GM12878 (cell line): Measurements from ENCODE around the gene MAP1LC3B. TPM values are rescaled to one million over a fixed set of nuclear protein-coding genes. Genes with fewer than 3 reads are reported as not detected.

ENCODE experiments used
- ATAC-seq: fragments of 200-7000 bp; cut with Tn5 transposase; 3 replicates; pipeline ENCODE4 v1.9.1; 2020; ENCODE audit warnings: mild to moderate bottlenecking, moderate library complexity
- BruUV-seq: library from RNA; stranded (reverse); fragments of 400-500 nt; replicated peaks from 2 replicates; lab custom pipeline; 2021; lab: Mats Ljungman, UMichigan
- CTCF ChIA-PET: fragments of 300-600 bp; sonication (Branson Sonifier 250); formaldehyde crosslinking; extraction: SDS; loops from one replicate; lab custom pipeline; 2021; ENCODE audit warnings: inconsistent platforms; lab: Yijun Ruan, JAX
- POLR2A ChIA-PET: fragments of 350-600 bp; formaldehyde crosslinking; extraction: SDS; loops from one replicate; lab custom pipeline; 2021; ENCODE audit warnings: inconsistent platforms; lab: Charles Lee
- RAD21 ChIA-PET: fragments of 300-600 bp; sonication (Branson Sonifier 250); formaldehyde crosslinking; loops from one replicate; lab custom pipeline; 2023; ENCODE audit warnings: antibody characterized with exemption; ENCODE audit not compliant: unreplicated experiment; lab: Charles Lee
- SMC1A ChIA-PET: fragments of 300-600 bp; sonication (Branson Sonifier 250); formaldehyde crosslinking; loops from one replicate; lab custom pipeline; 2023; ENCODE audit not compliant: unreplicated experiment, uncharacterized antibody; lab: Charles Lee
- DNase-seq: peaks from one replicate; pipeline ENCODE4 v3.0.0-alpha.2; 2011; ENCODE audit warnings: low read depth, low spot score
- FAIRE-seq: peaks from 3 replicates; lab custom pipeline; 2011; peaks lifted over from hg19 to GRCh38; lab: Jason Lieb, UNC
- H2AFZ ChIP-seq: 2 replicates; pipeline ENCODE4 v1.6.0; 2011; ENCODE audit warnings: low read depth, low read length, control low read depth; ENCODE audit not compliant: control insufficient read depth
- H3K27ac ChIP-seq: 2 replicates; pipeline ENCODE4 v1.5.1; 2011; ENCODE audit warnings: control low read depth; ENCODE audit not compliant: control insufficient read depth, insufficient read depth
- H3K27me3 ChIP-seq, 2 experiments: replicated peaks in 1 of 2; 2 replicates each; pipeline versions ENCODE4 v1.6.0 to v1.6.1; 2011; ENCODE audit warnings: low read length in 1 of 2; ENCODE audit not compliant: control insufficient read depth in 2 of 2, insufficient read depth in 2 of 2
- H3K36me3 ChIP-seq, 2 experiments: 2 replicates each; pipeline ENCODE4 v1.5.1; 2011; ENCODE audit warnings: low read length in 1 of 2; ENCODE audit not compliant: control insufficient read depth in 2 of 2, insufficient read depth in 2 of 2
- H3K4me1 ChIP-seq: 2 replicates; pipeline ENCODE4 v1.6.1; 2011; ENCODE audit warnings: mild to moderate bottlenecking, low read length, moderate library complexity, mixed read lengths; ENCODE audit not compliant: control insufficient read depth, insufficient read depth
- H3K4me2 ChIP-seq: 2 replicates; pipeline ENCODE4 v1.6.0; 2011; ENCODE audit warnings: control low read depth; ENCODE audit not compliant: control insufficient read depth, insufficient read depth
- H3K4me3 ChIP-seq: fragments of 200-600 bp; sonication (generic); 2 replicates; pipeline ENCODE4 v1.5.1; 2016
- H3K79me2 ChIP-seq: 2 replicates; pipeline ENCODE4 v1.6.0; 2011; ENCODE audit warnings: low read length; ENCODE audit not compliant: control insufficient read depth, insufficient read depth
- H3K9ac ChIP-seq: 2 replicates; pipeline ENCODE4 v1.8.0; 2011; ENCODE audit warnings: low read length, control low read depth, mixed read lengths; ENCODE audit not compliant: control insufficient read depth, insufficient read depth
- H3K9me3 ChIP-seq: replicated peaks from 3 replicates; pipeline ENCODE4 v1.5.1; 2011; ENCODE audit warnings: mild to moderate bottlenecking, low read length; ENCODE audit not compliant: control insufficient read depth, insufficient read depth
- H4K20me1 ChIP-seq: 2 replicates; pipeline ENCODE4 v1.6.0; 2011; ENCODE audit not compliant: control insufficient read depth, insufficient read depth
- CBFB ChIP-seq: IDR thresholded peaks from 2 replicates; pipeline ENCODE4 v1.6.1; 2016; ENCODE audit warnings: antibody characterized with exemption, low read depth
- MTA2 ChIP-seq: fragments of 450-650 bp; IDR thresholded peaks from 2 replicates; pipeline ENCODE4 v1.6.1; 2016; ENCODE audit warnings: low read depth, mild to moderate bottlenecking, moderate library complexity
- NFXL1 ChIP-seq: fragments of 450-650 bp; IDR thresholded peaks from 2 replicates; pipeline ENCODE4 v1.6.1; 2017; ENCODE audit warnings: antibody characterized with exemption, mild to moderate bottlenecking, borderline replicate concordance
- PML ChIP-seq: IDR thresholded peaks from 2 replicates; pipeline ENCODE4 v1.6.1; 2012; ENCODE audit warnings: low read length, inconsistent platforms
- SMC3 ChIP-seq: IDR thresholded peaks from 2 replicates; pipeline ENCODE4 v1.6.1; 2011; ENCODE audit warnings: low read length, improper control_type of control experiment, borderline replicate concordance
- SUPT20H ChIP-seq: IDR thresholded peaks from 2 replicates; pipeline ENCODE4 v1.6.1; 2011; ENCODE audit warnings: low read depth, mild to moderate bottlenecking, low read length, moderate library complexity, borderline replicate concordance; ENCODE audit not compliant: control insufficient read depth
- YBX1 ChIP-seq: fragments of 450-650 bp; IDR thresholded peaks from 2 replicates; pipeline ENCODE4 v1.6.1; 2016; ENCODE audit warnings: antibody characterized with exemption
- WGBS: methylation state at CpG from one replicate; pipeline ENCODE4 v1.1.6; 2016; ENCODE audit warnings: low lambda C conversion rate; ENCODE audit not compliant: insufficient replicate concordance, insufficient coverage; ENCODE audit errors: missing lambda C conversion rate; 5-methylcytosine and 5-hydroxymethylcytosine counted together
- in situ Hi-C: fragments of 300-500 bp; cut with MboI; formaldehyde crosslinking; loops from 9 replicates; pipeline ENCODE4 v1.14.3; 2018; ENCODE audit warnings: mixed read lengths
- intact Hi-C: fragments of 100-400 bp; cut with micrococcal nuclease; formaldehyde crosslinking; loops from one replicate; pipeline ENCODE4 v1.14.2; 2022; ENCODE audit not compliant: unreplicated experiment
- polyA plus RNA-seq, 11 experiments: library from polyadenylated mRNA; depleted of rRNA in 4 of 11; unstranded in 6 of 11; stranded (reverse) in 5 of 11; fragments of >200 nt; fragmentation: Nextera tagmentation in 4 of 11; fragmentation: Illumina TruSeq in 1 of 11; extraction: Ambion mirVana in 4 of 11; extraction: Trizol in 1 of 11; gene quantifications; 1 replicate in 1 of 11; 2 replicates in 10 of 11; pipeline versions ENCODE4 v1.2.1 to v1.2.3, GENCODE V29; 2011 to 2016; ENCODE audit warnings: inconsistent platforms in 2 of 11, missing spikeins in 2 of 11, low read depth in 1 of 11
- total RNA-seq, 4 experiments: library from RNA; depleted of rRNA in 3 of 4; stranded (reverse); fragments of >200 nt in 3 of 4; fragmentation: Illumina TruSeq in 1 of 4; extraction: Trizol in 1 of 4; gene quantifications; 2 replicates each; pipeline versions ENCODE4 v1.2.1 to v1.2.3, GENCODE V29; 2013 to 2021
- TF ChIP-seq, protein P1 (sequence below): fragments of 150-350 bp; IDR thresholded peaks from 2 replicates; pipeline ENCODE4 v1.6.1; 2014; ENCODE audit warnings: mild to moderate bottlenecking, low read depth, low read length

The MAP1LC3B gene
- total and polyA plus RNA-seq, 10 of the 15 experiments (the other 5 are each of a cell fraction or from before 2014, with no cell fraction given), result 6.1 to 42.8 (median 13.7) TPM

DNA sequence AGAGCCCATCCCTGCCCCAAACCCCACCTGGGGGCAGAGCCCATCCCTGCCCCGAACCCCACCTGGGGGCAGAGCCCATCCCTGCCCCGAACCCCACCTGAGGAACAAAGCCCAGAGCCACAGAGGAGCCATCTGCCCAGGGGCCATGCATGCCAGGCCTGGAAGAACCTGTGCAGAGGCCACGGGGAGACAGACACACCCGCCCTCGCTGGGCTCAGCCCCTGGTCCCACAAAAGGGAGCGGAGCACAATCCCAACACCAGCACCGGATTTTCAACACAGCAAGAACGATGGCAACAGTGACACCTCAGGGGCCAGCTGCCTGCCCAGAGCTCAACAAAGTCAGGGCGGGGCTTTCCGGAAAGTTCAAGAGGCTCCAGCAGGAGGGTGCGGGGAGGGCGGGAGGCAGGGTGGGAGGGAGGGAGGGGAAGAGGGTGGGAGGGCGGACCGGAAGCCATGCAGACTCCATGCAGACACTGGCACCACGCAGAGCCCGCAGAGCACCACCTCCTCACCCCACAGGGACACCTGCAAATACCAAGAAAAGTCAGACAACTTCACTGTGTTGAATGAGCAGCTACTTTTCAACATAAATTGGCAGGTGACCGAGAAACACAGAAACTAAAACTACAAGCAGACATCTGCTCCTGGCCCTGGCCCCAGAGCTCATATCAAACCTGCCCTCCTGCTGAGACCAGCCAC, 47.1 kb upstream of the MAP1LC3B start:
- BruUV-seq, result no TSS peak
- FAIRE-seq, result no peak
- DNase-seq, result no peak
- no peaks in the 10 kb centered on the region for H3K9me3 ChIP-seq
- no peaks in the 10 kb centered on the region for H4K20me1 ChIP-seq
- ChIA-PET POLR2A (no interaction called here), RAD21 (no interaction called here)
- intact Hi-C loops, result no loop called here
- H3K4me3 ChIP-seq, result no peak overlapping the region
- H3K4me2 ChIP-seq, result no peak overlapping the region
- no peak overlapping the region for H3K9ac ChIP-seq
- no peaks in the 10 kb centered on the region for H3K79me2 ChIP-seq
- WGBS, result 53% methylated on average over 9 of the region's 17 CpGs
- TF ChIP-seq, protein P1, sequence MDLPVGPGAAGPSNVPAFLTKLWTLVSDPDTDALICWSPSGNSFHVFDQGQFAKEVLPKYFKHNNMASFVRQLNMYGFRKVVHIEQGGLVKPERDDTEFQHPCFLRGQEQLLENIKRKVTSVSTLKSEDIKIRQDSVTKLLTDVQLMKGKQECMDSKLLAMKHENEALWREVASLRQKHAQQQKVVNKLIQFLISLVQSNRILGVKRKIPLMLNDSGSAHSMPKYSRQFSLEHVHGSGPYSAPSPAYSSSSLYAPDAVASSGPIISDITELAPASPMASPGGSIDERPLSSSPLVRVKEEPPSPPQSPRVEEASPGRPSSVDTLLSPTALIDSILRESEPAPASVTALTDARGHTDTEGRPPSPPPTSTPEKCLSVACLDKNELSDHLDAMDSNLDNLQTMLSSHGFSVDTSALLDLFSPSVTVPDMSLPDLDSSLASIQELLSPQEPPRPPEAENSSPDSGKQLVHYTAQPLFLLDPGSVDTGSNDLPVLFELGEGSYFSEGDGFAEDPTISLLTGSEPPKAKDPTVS, result no peak
- TF ChIP-seq SMC3, result no peak
- no peak for TF ChIP-seq PML
- TF ChIP-seq SUPT20H, result no peak
- no peak for TF ChIP-seq CBFB
- TF ChIP-seq NFXL1, result no peak
- TF ChIP-seq MTA2, result no peak
- no peak for TF ChIP-seq YBX1
- TF ChIP-seq, all 136 proteins: peak for 0
- ChIA-PET SMC1A (no interaction called here), CTCF (interaction anchor here (0.6 kb wide), 1 partner anchor 19 kb away, joined by 3 read pairs; no protein-coding TSS in a partner anchor)
- Histone ChIP-seq H3K36me3 (peaks cover 2 to 11% of the 10 kb centered on the region in 2 experiments; a peak in 3 of 4 replicates), H3K27ac (no peak overlapping the region), H3K27me3 (no peaks in the 10 kb centered on the region), H2AFZ (no peak overlapping the region), H3K4me1 (no peaks in the 10 kb centered on the region)
- no peak for ATAC-seq
- in situ Hi-C loops, result no loop called here
